Caco-2 (cell line): ENCODE results near the gene STAB2. TPM values are rescaled to one million over a fixed set of nuclear protein-coding genes. Genes with fewer than 3 reads are reported as not detected.

ENCODE experiments used
- BruUV-seq: library from RNA; stranded (reverse); fragments of 400-500 nt; replicated peaks from 2 replicates; lab custom pipeline; 2021; lab: Mats Ljungman, UMichigan
- CTCF ChIA-PET: fragments of 300-600 bp; sonication (Branson Sonifier 250); formaldehyde crosslinking; loops from one replicate; lab custom pipeline; 2022; ENCODE audit warnings: antibody characterized with exemption; lab: Charles Lee
- POLR2A ChIA-PET: fragments of 300-600 bp; sonication (Branson Sonifier 250); formaldehyde crosslinking; loops from one replicate; lab custom pipeline; 2022; ENCODE audit warnings: antibody characterized with exemption; lab: Charles Lee
- DNase-seq, 2 experiments: peaks; one replicate each; pipeline versions ENCODE4 v3.0.0 to v3.0.0-alpha.2; 2020 to 2022
- H3K27me3 ChIP-seq: replicated peaks from 2 replicates; pipeline ENCODE4 v1.6.0; 2011; ENCODE audit warnings: low read length; ENCODE audit not compliant: control insufficient read depth, insufficient read depth
- H3K36me3 ChIP-seq: 2 replicates; pipeline ENCODE4 v1.5.1; 2011; ENCODE audit warnings: low read length; ENCODE audit not compliant: control insufficient read depth, insufficient read depth
- H3K4me1 ChIP-seq: fragments of 250-450 bp; sonication (Bioruptor Pico); 2 replicates; pipeline ENCODE4 v1.5.1; 2020; ENCODE audit warnings: mild to moderate bottlenecking
- H3K4me3 ChIP-seq: 2 replicates; pipeline ENCODE4 v1.5.1; 2011; ENCODE audit warnings: low read depth, mild to moderate bottlenecking, control low read depth, low read length
- H3K9me3 ChIP-seq: fragments of 250-450 bp; sonication (Bioruptor Pico); 2 replicates; pipeline ENCODE4 v1.5.1; 2020; ENCODE audit warnings: mild to moderate bottlenecking, moderate library complexity
- H3K27ac Mint-ChIP-seq: one replicate; pipeline ENCODE4 v1.8.0; 2022; ENCODE audit warnings: mixed read lengths; ENCODE audit not compliant: unreplicated experiment
- H3K27me3 Mint-ChIP-seq: one replicate; pipeline ENCODE4 v1.8.0; 2022; ENCODE audit warnings: mixed read lengths; ENCODE audit not compliant: insufficient read depth, unreplicated experiment
- H3K36me3 Mint-ChIP-seq: one replicate; pipeline ENCODE4 v1.8.0; 2022; ENCODE audit warnings: mild to moderate bottlenecking, mixed read lengths; ENCODE audit not compliant: insufficient read depth, unreplicated experiment
- H3K4me1 Mint-ChIP-seq: one replicate; pipeline ENCODE4 v1.8.0; 2022; ENCODE audit warnings: low read depth, mixed read lengths; ENCODE audit not compliant: unreplicated experiment
- H3K4me3 Mint-ChIP-seq: one replicate; pipeline ENCODE4 v1.8.0; 2022; ENCODE audit warnings: mild to moderate bottlenecking, moderate library complexity, mixed read lengths; ENCODE audit not compliant: unreplicated experiment
- H3K9me3 Mint-ChIP-seq: one replicate; pipeline ENCODE4 v1.8.0; 2022; ENCODE audit warnings: mixed read lengths; ENCODE audit not compliant: unreplicated experiment
- intact Hi-C: fragments of 100-400 bp; cut with micrococcal nuclease; formaldehyde crosslinking; loops from one replicate; pipeline ENCODE4 v1.10.0; 2022; ENCODE audit not compliant: unreplicated experiment
- total RNA-seq: library from RNA; stranded (reverse); gene quantifications from 2 replicates; pipeline ENCODE4 v1.2.3, GENCODE V29; 2022
- TF ChIP-seq, protein P1 (sequence below), 2 experiments: fragments of 200-600 bp in 1 of 2; IDR thresholded peaks; 1 replicate in 1 of 2; 2 replicates in 1 of 2; pipeline versions ENCODE4 v1.5.1 to v1.8.0; 2011 to 2022; ENCODE audit warnings: antibody characterized with exemption in 1 of 2, control low read depth in 1 of 2, inconsistent platforms in 1 of 2, low read depth in 1 of 2, low read length in 1 of 2, mild to moderate bottlenecking in 1 of 2, moderate library complexity in 1 of 2; ENCODE audit not compliant: insufficient read depth in 1 of 2, severe bottlenecking in 1 of 2, unreplicated experiment in 1 of 2

Gene STAB2
- total RNA-seq, 1 experiment from 2014 or later = 0.25 TPM

DNA sequence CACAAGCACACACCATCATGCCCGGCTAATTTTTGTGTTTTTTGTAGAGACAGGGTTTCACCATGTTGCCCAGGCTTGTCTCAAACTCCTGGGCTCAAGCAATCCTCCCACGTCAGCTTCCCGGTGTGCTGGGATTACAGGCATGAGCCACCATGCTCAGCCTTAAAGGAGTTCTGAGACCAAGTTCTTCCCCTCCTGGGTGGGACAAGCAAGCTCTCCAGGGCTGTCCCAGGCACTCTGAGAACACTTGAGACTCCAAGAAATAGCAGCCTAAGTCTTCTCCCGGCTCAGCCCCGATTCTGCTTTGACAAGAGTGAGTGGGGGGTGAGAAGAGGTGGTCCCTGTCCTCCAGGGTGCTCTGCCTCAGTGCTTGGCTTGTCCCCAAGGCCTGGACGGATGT is 86.4 kb downstream of the STAB2 start:
- peak overlapping the region; percentile 19 for H3K27ac Mint-ChIP-seq

GRCh38 chr12:103673891-103674375 is 86.9 kb downstream of the STAB2 start:
- ChIA-PET POLR2A (no interaction called here), CTCF (no interaction called here)
- TF ChIP-seq, protein P1, sequence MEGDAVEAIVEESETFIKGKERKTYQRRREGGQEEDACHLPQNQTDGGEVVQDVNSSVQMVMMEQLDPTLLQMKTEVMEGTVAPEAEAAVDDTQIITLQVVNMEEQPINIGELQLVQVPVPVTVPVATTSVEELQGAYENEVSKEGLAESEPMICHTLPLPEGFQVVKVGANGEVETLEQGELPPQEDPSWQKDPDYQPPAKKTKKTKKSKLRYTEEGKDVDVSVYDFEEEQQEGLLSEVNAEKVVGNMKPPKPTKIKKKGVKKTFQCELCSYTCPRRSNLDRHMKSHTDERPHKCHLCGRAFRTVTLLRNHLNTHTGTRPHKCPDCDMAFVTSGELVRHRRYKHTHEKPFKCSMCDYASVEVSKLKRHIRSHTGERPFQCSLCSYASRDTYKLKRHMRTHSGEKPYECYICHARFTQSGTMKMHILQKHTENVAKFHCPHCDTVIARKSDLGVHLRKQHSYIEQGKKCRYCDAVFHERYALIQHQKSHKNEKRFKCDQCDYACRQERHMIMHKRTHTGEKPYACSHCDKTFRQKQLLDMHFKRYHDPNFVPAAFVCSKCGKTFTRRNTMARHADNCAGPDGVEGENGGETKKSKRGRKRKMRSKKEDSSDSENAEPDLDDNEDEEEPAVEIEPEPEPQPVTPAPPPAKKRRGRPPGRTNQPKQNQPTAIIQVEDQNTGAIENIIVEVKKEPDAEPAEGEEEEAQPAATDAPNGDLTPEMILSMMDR (IDR thresholded peaks at IDR 0.05; ENCODE audit: insufficient read depth in 1 of 2, low read depth in 1 of 2, low read length in 1 of 2, severe bottlenecking in 1 of 2, unreplicated experiment in 1 of 2) = no peak
- intact Hi-C loops = no loop called here
- H3K27me3 ChIP-seq = no peaks in the 10 kb centered on the region
- H3K36me3 ChIP-seq = no peaks in the 10 kb centered on the region
- Mint-ChIP-seq H3K9me3 (no peaks in the 10 kb centered on the region), H3K27ac (peak overlapping the region; percentile 19), H3K4me3 (no peak overlapping the region), H3K4me1 (peaks cover 9% of the 10 kb centered on the region), H3K36me3 (no peaks in the 10 kb centered on the region), H3K27me3 (no peaks in the 10 kb centered on the region)
- H3K9me3 ChIP-seq = no peaks in the 10 kb centered on the region
- no TSS peak for BruUV-seq
- peak; percentile 24 to 60 for DNase-seq
- H3K4me1 ChIP-seq = peaks cover 29% of the 10 kb centered on the region
- H3K4me3 ChIP-seq = no peak overlapping the region

More for the DNA sequence above, 86.4 kb downstream of the STAB2 start:
- CTCF ChIA-PET = no interaction called here
- no TSS peak for BruUV-seq
- no peak for DNase-seq
- no peaks in the 10 kb centered on the region for H3K27me3 Mint-ChIP-seq
- POLR2A ChIA-PET = no interaction called here
- no peaks in the 10 kb centered on the region for H3K27me3 ChIP-seq
- H3K9me3 ChIP-seq = no peaks in the 10 kb centered on the region
- H3K4me1 Mint-ChIP-seq = peaks cover 9% of the 10 kb centered on the region
- TF ChIP-seq, protein P1 (IDR thresholded peaks at IDR 0.05; ENCODE audit: insufficient read depth in 1 of 2, low read depth in 1 of 2, low read length in 1 of 2, severe bottlenecking in 1 of 2, unreplicated experiment in 1 of 2) = no peak
- H3K4me3 ChIP-seq = no peak overlapping the region
- intact Hi-C loops = no loop called here
- H3K36me3 Mint-ChIP-seq = no peaks in the 10 kb centered on the region
- H3K4me3 Mint-ChIP-seq = no peak overlapping the region
- no peaks in the 10 kb centered on the region for H3K36me3 ChIP-seq
- no peaks in the 10 kb centered on the region for H3K9me3 Mint-ChIP-seq
- H3K4me1 ChIP-seq = peaks cover 29% of the 10 kb centered on the region

DNA sequence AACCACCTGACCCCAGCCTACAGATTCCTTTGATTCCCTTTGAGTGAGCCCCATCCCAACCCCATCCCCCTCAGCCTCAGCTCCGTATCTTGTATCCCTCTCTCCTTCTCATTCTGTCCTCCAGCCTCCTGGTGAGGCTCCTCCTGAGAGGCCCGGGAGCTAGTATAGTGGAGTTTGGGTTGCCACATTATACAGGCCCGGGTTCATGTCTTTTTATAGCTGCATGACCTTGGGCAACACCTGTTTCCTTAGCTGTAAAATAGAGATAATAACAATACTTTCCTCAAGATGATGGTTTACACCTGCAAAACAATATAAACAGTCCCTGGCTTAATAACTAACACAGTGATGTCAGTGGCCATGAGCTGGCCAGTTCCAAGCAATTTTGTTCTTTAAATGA is 89.8 kb downstream of the STAB2 start:
- Mint-ChIP-seq H3K4me3 (no peak overlapping the region), H3K9me3 (no peaks in the 10 kb centered on the region), H3K27ac (no peak overlapping the region), H3K4me1 (peaks cover 9% of the 10 kb centered on the region), H3K27me3 (no peaks in the 10 kb centered on the region), H3K36me3 (no peaks in the 10 kb centered on the region)
- DNase-seq = no peak
- TF ChIP-seq, protein P1 (IDR thresholded peaks at IDR 0.05; ENCODE audit: insufficient read depth in 1 of 2, low read depth in 1 of 2, low read length in 1 of 2, severe bottlenecking in 1 of 2, unreplicated experiment in 1 of 2) = no peak
- BruUV-seq = no TSS peak
- Histone ChIP-seq H3K27me3 (no peaks in the 10 kb centered on the region), H3K4me3 (no peak overlapping the region), H3K9me3 (no peaks in the 10 kb centered on the region), H3K36me3 (no peaks in the 10 kb centered on the region), H3K4me1 (peaks cover 29% of the 10 kb centered on the region)
- ChIA-PET POLR2A (no interaction called here), CTCF (no interaction called here)
- intact Hi-C loops = no loop called here
